MG63 (cell line): ENCODE results near the gene MGP. TPM values are rescaled to one million over a fixed set of nuclear protein-coding genes. Genes with fewer than 3 reads are reported as not detected.

Source experiments
- DNase-seq: peaks from one replicate; pipeline ENCODE4 v3.0.0-alpha.2; 2020
- H3K27me3 ChIP-seq: fragments of 250-450 bp; sonication (Bioruptor Pico); 2 replicates; pipeline ENCODE4 v1.5.1; 2020; ENCODE audit warnings: mild to moderate bottlenecking, moderate library complexity
- H3K36me3 ChIP-seq: fragments of 250-450 bp; sonication (Bioruptor Pico); 2 replicates; pipeline ENCODE4 v1.5.1; 2020; ENCODE audit warnings: mild to moderate bottlenecking, moderate library complexity
- H3K4me3 ChIP-seq: fragments of 250-450 bp; sonication (Bioruptor Pico); 2 replicates; pipeline ENCODE4 v1.5.1; 2020; ENCODE audit warnings: mild to moderate bottlenecking, moderate library complexity
- H3K9me3 ChIP-seq: fragments of 250-450 bp; sonication (Bioruptor Pico); 2 replicates; pipeline ENCODE4 v1.5.1; 2020; ENCODE audit warnings: mild to moderate bottlenecking, moderate library complexity
- total RNA-seq: library from RNA; depleted of rRNA; stranded (reverse); fragments of >200 nt; shearing (Covaris generic); gene quantifications from 2 replicates; pipeline ENCODE4 v1.2.3, GENCODE V29; 2014; ENCODE audit warnings: low replicate concordance

MGP gene
- total RNA-seq, 1 experiment from 2014 or later, result 0.69 TPM

DNA sequence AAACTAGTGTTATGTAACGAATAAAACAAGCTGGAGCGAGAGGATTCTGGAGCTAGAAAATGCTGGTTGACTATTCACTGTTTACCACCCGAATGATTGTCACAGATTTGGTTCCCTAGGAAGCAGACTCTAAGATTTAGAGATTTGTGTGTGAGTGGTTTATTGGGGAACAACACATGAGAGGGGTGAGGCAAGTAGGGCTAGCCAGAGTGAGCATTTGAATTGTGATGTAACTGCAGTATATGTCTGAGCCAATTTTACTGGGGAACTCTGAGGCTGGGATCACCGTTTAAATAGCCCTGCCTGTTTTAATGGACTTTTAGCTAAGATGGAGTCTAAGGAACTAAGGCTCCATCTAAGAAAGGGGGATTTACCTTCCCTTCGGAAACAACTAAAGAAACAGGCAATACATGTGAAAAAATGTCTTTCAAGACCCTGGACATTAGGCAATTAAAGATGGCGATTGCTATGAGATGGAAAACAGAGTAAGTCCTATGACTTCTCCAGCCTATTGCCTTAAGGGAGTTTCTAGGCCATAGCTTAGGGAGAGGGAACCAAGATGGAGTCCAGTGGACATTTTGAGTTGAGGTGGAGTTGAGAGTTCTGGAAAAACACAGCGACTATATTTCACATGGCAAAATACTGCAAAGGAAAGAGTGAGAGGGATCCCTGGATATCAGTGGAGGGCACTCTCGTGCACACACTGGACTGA is 6.3 kb downstream of the MGP start:
- H3K36me3 ChIP-seq, result no peaks in the 10 kb centered on the region
- H3K4me3 ChIP-seq, result no peak overlapping the region
- no peak for DNase-seq
- no peaks in the 10 kb centered on the region for H3K27me3 ChIP-seq
- H3K9me3 ChIP-seq, result no peaks in the 10 kb centered on the region

GRCh38 chr12:14878488-14878887 is 7.2 kb downstream of the MGP start:
- Histone ChIP-seq H3K4me3 (no peak overlapping the region), H3K36me3 (no peaks in the 10 kb centered on the region), H3K9me3 (no peaks in the 10 kb centered on the region), H3K27me3 (no peaks in the 10 kb centered on the region)
- DNase-seq, result no peak

DNA sequence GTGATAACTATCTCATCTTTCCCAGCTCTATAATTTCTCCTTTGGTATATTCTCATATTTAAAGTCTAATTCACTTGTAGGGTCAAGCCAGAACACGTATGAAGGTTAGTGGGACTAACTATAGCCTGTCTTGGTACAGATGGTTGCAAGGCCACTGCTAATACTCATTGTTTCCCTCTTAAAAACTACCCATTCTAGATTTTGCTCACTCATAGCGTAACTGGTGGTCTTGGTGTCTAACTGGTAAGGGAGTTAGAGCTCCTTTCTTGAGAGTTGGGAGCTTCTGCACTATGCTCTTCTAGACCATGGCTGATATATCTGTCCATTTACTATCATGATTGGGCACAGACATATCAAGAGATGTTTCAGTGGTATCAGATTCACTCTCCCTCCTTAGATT is 8.8 kb downstream of the MGP start:
- no peaks in the 10 kb centered on the region for H3K9me3 ChIP-seq
- H3K27me3 ChIP-seq, result no peaks in the 10 kb centered on the region
- DNase-seq, result no peak
- H3K36me3 ChIP-seq, result no peaks in the 10 kb centered on the region
- no peak overlapping the region for H3K4me3 ChIP-seq

GRCh38 chr12:14874882-14875281 is 10.8 kb downstream of the MGP start:
- H3K9me3 ChIP-seq, result no peaks in the 10 kb centered on the region
- no peak for DNase-seq
- H3K4me3 ChIP-seq, result no peak overlapping the region
- H3K27me3 ChIP-seq, result no peaks in the 10 kb centered on the region
- no peaks in the 10 kb centered on the region for H3K36me3 ChIP-seq

- DNase-seq, result no peak
- no peaks in the 10 kb centered on the region for H3K27me3 ChIP-seq
- no peaks in the 10 kb centered on the region for H3K9me3 ChIP-seq
- H3K36me3 ChIP-seq, result no peaks in the 10 kb centered on the region
- H3K4me3 ChIP-seq, result no peak overlapping the region
These were observed 12.0 kb downstream of the MGP start for GRCh38 chr12:14873440-14874185.

- Histone ChIP-seq H3K36me3 (no peaks in the 10 kb centered on the region), H3K4me3 (no peak overlapping the region), H3K27me3 (no peaks in the 10 kb centered on the region), H3K9me3 (no peaks in the 10 kb centered on the region)
- no peak for DNase-seq
These were observed 13.8 kb downstream of the MGP start for GRCh38 chr12:14871886-14872285.

GRCh38 chr12:14871247-14871646 is 14.4 kb downstream of the MGP start:
- no peak for DNase-seq
- no peak overlapping the region for H3K4me3 ChIP-seq
- no peaks in the 10 kb centered on the region for H3K36me3 ChIP-seq
- H3K9me3 ChIP-seq, result no peaks in the 10 kb centered on the region
- H3K27me3 ChIP-seq, result no peaks in the 10 kb centered on the region

GRCh38 chr12:14868916-14869506 is 16.6 kb downstream of the MGP start:
- Histone ChIP-seq H3K9me3 (no peaks in the 10 kb centered on the region), H3K27me3 (no peaks in the 10 kb centered on the region), H3K36me3 (no peaks in the 10 kb centered on the region), H3K4me3 (no peak overlapping the region)
- DNase-seq, result peak; percentile 54

GRCh38 chr12:14860490-14860889 is 25.2 kb downstream of the MGP start:
- Histone ChIP-seq H3K4me3 (no peak overlapping the region), H3K36me3 (no peaks in the 10 kb centered on the region), H3K9me3 (peaks cover 11% of the 10 kb centered on the region), H3K27me3 (no peaks in the 10 kb centered on the region)
- DNase-seq, result no peak

DNA sequence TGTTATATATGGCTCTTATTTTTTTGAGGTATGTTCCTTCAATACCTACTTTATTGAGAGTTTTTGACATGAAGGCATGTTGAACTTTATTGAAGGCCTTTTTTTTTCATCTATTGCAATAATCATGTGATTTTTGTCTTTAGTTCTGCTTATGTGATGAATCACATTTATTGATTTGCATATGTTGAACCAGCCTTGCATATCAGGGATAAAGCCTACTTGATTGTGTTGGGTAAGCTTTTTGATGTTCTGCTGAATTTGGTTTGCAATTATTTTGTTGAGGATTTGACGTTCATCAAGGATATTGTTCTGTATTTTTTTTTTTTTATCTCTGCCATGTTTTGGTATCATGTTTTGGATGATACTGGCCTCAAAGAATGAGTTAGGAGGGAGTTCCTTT is 27.1 kb downstream of the MGP start:
- Histone ChIP-seq H3K27me3 (no peaks in the 10 kb centered on the region), H3K4me3 (no peak overlapping the region), H3K9me3 (peaks cover 9% of the 10 kb centered on the region), H3K36me3 (no peaks in the 10 kb centered on the region)
- no peak for DNase-seq

DNA sequence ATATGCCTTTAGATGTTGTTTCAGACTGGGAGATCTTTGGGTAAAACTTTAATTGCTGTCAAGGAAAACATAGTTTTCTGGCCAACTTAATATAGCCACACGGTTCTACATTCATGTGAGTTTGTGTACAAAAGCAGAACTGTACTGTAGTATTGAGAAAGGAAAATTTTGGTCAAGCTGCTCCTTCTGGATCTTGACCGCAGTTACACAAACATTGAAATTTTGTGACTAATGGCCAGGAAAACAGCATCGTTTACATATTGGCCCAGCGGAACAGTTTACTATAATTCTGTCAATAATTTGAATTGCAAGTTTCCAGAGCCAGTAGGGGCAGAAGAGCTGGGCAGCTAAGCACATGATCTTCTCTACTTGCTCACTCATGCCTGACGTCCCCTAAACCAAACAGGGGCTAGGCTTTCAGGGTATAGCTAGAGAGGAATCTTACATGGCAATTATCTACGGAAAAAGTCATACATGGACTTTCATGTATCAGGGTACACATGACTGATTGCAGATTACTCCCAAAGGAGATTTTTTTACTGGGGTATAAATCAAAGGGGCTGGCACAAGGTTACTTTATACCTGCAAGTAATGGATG is 31.0 kb downstream of the MGP start:
- no peaks in the 10 kb centered on the region for H3K36me3 ChIP-seq
- no peaks in the 10 kb centered on the region for H3K27me3 ChIP-seq
- no peak overlapping the region for H3K4me3 ChIP-seq
- DNase-seq, result no peak
- 0 out of 2 replicates have a peak, but pooled peaks cover 2% of the 10 kb centered on the region for H3K9me3 ChIP-seq

GRCh38 chr12:14853961-14854360 is 31.7 kb downstream of the MGP start:
- H3K27me3 ChIP-seq, result no peaks in the 10 kb centered on the region
- peak; percentile 28 for DNase-seq
- no peaks in the 10 kb centered on the region for H3K36me3 ChIP-seq
- no peak overlapping the region for H3K4me3 ChIP-seq
- H3K9me3 ChIP-seq, result no peaks in the 10 kb centered on the region

DNA sequence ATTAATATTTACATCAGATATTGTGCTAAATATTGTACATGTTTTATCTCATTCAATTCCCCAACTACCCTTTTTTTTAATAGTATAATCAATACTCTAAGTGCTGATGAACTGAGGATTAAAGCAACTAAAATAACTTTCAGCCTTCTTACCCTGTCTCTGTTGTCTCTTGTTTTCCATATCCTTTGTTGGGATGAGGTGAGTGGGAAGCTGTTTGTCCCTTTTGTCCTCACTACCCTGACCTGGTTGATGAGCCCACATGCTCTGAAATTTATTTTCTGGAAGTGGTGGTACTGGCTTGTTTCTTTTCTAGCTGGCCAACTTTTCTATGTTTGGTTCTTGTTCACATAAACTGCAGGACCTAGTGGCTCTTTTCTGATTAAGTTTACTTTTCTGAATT is 32.8 kb downstream of the MGP start:
- no peak for DNase-seq
- H3K9me3 ChIP-seq, result no peaks in the 10 kb centered on the region
- H3K27me3 ChIP-seq, result no peaks in the 10 kb centered on the region
- no peaks in the 10 kb centered on the region for H3K36me3 ChIP-seq
- no peak overlapping the region for H3K4me3 ChIP-seq

DNA sequence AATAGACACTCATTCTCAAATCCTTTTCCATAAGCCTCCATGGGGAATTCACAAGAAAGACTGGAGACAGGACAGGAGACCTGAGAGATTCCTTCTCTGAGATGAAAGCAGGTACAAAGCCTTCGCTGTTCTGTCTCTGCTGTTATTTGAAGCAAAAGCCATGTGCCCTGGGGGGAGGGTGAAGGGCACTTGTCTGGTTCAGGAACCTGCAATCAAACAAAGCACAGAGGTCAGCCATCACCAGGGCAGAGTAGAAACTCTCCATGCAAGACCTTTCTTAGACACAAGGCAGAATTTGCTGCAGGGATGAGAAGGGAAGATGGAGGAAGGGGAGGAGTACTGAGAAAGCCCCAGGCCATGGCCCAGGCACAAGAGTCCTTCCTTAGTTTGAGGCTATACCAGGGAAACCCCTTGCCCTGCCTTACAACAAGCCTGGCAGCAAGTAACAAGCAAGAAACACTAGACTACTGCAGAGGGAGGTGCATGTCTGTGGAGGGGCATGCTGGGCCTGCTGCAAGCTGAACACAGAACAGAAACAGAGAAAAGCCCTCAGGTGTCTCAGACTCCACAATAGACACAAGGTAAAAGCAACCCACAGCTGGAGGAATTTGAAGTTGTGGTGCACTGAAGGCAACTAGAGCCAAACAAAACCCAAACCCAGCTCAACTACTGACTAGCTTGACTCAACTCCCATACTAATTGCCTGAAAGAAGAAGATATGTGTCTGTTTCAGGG is 34.6 kb downstream of the MGP start:
- no peak overlapping the region for H3K4me3 ChIP-seq
- H3K27me3 ChIP-seq, result no peaks in the 10 kb centered on the region
- no peak for DNase-seq
- H3K36me3 ChIP-seq, result no peaks in the 10 kb centered on the region
- H3K9me3 ChIP-seq, result no peaks in the 10 kb centered on the region

GRCh38 chr12:14849661-14850060 is 36.0 kb downstream of the MGP start:
- H3K36me3 ChIP-seq, result no peaks in the 10 kb centered on the region
- no peaks in the 10 kb centered on the region for H3K9me3 ChIP-seq
- DNase-seq, result no peak
- no peaks in the 10 kb centered on the region for H3K27me3 ChIP-seq
- H3K4me3 ChIP-seq, result no peak overlapping the region

DNA sequence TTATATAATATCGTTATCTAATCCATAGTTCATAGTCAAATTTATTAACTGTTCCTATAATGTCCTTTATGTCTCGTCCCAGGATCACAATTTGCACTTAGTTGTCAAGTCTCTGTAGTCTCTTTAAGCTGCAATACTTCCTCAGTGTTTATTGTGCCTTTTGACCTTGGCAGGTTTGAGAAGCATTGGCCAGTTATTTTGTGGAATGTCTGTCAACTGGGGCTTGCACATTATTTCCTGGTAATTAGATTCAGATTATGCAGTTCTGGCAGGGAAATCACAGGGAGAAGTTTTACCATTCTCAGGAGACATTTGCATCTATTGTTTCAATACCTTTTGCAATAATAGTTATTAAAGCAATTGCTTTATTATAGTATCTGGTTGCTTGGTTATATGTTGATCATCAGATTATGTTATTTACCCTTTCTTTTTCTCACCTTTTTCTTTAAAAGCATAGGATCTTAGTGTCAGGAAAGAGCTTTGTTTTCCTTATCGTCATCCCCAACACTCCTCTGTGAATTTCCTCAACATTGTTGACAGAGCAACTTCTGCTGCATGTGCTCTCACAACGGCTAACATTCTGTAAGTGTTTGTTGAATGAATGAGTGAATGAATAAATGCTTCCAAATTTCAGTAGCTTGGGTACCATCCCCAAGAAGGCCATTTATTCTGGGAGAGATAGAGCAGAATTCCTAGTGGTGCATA is 38.6 kb downstream of the MGP start:
- no peak for DNase-seq
- no peak overlapping the region for H3K4me3 ChIP-seq
- no peaks in the 10 kb centered on the region for H3K27me3 ChIP-seq
- H3K36me3 ChIP-seq, result no peaks in the 10 kb centered on the region
- no peaks in the 10 kb centered on the region for H3K9me3 ChIP-seq
